ENCODE results near the gene PKD1.
"Not testable (repeated sequence)": the region's sequence is repeated elsewhere in the genome, so short reads cannot be mapped to it uniquely, and the experiment has no call there.

PKD1 gene

GRCh38 chr16:2150418-2151187, 14.9 kb upstream of the PKD1 start:
- DNase-seq (ENCODE audit: low read depth in 2 of 2) = no peak

- DNase-seq (ENCODE audit: low read depth in 2 of 2) = no peak
These were observed 14.1 kb upstream of the PKD1 start for GRCh38 chr16:2149630-2150417.

- DNase-seq (ENCODE audit: low read depth in 2 of 2) = no peak
These were observed 13.3 kb upstream of the PKD1 start for GRCh38 chr16:2148714-2149629.

- peak in 1 of 2 donors; percentile 49 for DNase-seq (ENCODE audit: low read depth in 2 of 2)
These were observed 12.4 kb upstream of the PKD1 start, which contains the start of gene RAB26 for GRCh38 chr16:2147981-2148671. TSS of gene RAB26 (plus strand) at chr16:2148625. CDS start at chr16:2148784, 159 bp downstream.

- DNase-seq (ENCODE audit: low read depth in 2 of 2) = no peak
These were observed 11.7 kb upstream of the PKD1 start for GRCh38 chr16:2147378-2147777.

- DNase-seq (ENCODE audit: low read depth in 2 of 2) = no peak
These were observed 10.1 kb upstream of the PKD1 start for GRCh38 chr16:2145843-2146242.

GRCh38 chr16:2143878-2144485, 8.3 kb upstream of the PKD1 start:
- DNase-seq (ENCODE audit: low read depth in 2 of 2) = no peak

- no peak for DNase-seq (ENCODE audit: low read depth in 2 of 2)
These were observed 7.5 kb upstream of the PKD1 start for GRCh38 chr16:2142942-2143877.

GRCh38 chr16:2135071-2135470, 627 bp downstream of the PKD1 start:
- not testable (repeated sequence) for DNase-seq (ENCODE audit: low read depth in 2 of 2)

- not testable (repeated sequence) for DNase-seq (ENCODE audit: low read depth in 2 of 2)
These were observed 1.9 kb downstream of the PKD1 start for GRCh38 chr16:2133797-2134196.

- not testable (repeated sequence) for DNase-seq (ENCODE audit: low read depth in 2 of 2)
These were observed 5.7 kb downstream of the PKD1 start for GRCh38 chr16:2129890-2130447.

- DNase-seq (ENCODE audit: low read depth in 2 of 2) = not testable (repeated sequence)
These were observed 6.4 kb downstream of the PKD1 start for GRCh38 chr16:2129251-2129650.

- DNase-seq (ENCODE audit: low read depth in 2 of 2) = not testable (repeated sequence)
These were observed 7.9 kb downstream of the PKD1 start for GRCh38 chr16:2127630-2128280.

GRCh38 chr16:2126928-2127556, 8.7 kb downstream of the PKD1 start:
- DNase-seq (ENCODE audit: low read depth in 2 of 2) = not testable (repeated sequence)

- not testable (repeated sequence) for DNase-seq (ENCODE audit: low read depth in 2 of 2)
These were observed 9.4 kb downstream of the PKD1 start for GRCh38 chr16:2126161-2126743.

GRCh38 chr16:2125609-2126008, 10.1 kb downstream of the PKD1 start:
- DNase-seq (ENCODE audit: low read depth in 2 of 2) = not testable (repeated sequence)

- DNase-seq (ENCODE audit: low read depth in 2 of 2) = not testable (repeated sequence)
These were observed 10.8 kb downstream of the PKD1 start for GRCh38 chr16:2124694-2125444.

All from stimulated activated CD8-positive, alpha-beta memory T cell treated with anti-CD3 and anti-CD28 coated beads, Interleukin-7, amount 100 ng/mL, for 4 hours (primary cell).